ENCODE measurements around the gene NTNG2.

NTNG2 gene

GRCh38 chr9:132200706-132201105, 38.8 kb downstream of the NTNG2 start:
- DNase-seq = no peak

DNA sequence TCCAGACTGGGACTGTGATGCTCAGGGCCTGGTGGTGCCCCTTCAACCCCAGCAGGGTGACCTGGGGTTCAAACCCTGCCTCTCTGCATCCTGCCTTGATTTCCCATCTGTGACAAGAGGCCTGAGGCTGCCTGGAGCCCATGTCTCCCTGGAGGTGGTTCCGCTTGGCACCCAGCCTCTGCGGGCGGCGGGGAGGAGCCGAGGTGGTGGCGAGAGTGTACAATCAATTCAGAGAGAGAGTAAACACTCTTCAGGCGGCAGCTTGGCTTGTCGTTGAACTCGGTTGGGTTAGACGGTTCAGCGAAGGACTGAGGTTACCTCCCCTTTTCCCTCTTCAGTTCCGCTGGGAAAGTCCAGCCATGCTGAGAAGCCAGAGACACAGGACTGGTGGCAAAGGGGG, 39.3 kb downstream of the NTNG2 start:
- no peak for DNase-seq

DNA sequence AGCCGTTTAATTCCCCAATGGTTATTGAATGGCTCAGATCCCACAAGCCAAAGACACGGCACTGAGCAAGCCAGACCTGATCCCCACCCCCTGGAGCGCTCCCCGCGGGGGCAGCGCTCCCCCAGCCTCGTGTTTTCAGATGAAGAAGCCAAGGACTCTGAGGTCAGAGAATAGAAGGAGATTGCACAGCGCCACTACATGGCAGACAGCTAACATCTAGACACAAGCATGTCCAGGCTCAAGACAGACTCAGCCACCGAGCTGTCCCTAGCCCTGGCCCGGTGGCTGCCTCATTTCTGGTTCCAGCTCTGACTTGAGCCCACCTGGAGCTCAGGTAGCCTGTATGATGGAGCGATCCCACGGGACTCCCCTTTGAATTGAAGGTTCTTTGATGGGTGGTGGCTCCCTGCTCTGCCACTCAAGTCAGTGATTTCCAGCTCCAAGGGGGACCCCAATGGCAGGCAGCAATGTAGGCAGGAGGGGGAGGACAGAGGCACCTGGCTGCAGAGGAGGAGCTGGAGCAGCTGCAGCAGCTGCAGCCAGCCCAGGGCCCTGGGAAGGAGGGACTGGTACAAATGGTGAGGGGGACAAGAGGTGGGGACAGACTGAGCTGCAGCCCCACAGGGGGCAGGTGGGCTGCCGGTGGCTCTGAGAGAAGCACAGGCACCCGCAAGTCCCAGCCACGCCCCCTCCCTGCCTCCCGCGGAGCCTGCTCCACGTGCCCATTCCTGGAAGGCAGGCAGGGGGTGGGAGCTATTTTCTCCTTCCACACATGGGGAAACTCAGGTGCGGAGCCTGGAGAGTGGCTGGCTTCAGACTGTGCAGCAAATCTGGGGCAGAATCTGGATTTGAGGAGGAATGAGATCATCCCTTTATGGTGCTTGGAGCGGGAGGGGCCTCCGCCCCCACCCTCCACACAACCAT, 40.2 kb downstream of the NTNG2 start:
- DNase-seq = peak in 25 of 56 donors; percentile 13 to 79 (median 45)

GRCh38 chr9:132204883-132205282, 43.0 kb downstream of the NTNG2 start:
- DNase-seq = no peak

DNA sequence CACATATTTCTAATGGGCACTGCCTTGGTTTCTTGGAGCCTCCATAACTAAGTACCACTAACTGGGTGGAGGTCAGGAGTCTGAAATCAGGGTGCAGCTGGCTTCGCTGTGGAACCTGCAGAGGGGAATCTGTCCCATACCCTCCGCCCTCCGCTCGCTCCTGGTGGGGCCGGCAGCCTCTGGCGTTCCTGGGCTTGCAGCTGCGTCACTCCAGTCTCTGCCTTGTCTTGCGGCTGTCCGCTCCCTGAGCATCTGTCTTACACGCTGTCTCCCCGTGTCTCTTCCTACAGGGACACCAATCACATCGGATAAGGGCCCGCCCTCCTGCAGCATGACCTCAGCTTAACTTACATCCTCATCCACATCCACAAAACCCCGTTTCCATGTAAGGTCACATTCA, 45.4 kb downstream of the NTNG2 start:
- DNase-seq = no peak

GRCh38 chr9:132207839-132208615, 46.2 kb downstream of the NTNG2 start:
- DNase-seq = no peak

GRCh38 chr9:132209228-132209627, 47.4 kb downstream of the NTNG2 start:
- no peak for DNase-seq

DNA sequence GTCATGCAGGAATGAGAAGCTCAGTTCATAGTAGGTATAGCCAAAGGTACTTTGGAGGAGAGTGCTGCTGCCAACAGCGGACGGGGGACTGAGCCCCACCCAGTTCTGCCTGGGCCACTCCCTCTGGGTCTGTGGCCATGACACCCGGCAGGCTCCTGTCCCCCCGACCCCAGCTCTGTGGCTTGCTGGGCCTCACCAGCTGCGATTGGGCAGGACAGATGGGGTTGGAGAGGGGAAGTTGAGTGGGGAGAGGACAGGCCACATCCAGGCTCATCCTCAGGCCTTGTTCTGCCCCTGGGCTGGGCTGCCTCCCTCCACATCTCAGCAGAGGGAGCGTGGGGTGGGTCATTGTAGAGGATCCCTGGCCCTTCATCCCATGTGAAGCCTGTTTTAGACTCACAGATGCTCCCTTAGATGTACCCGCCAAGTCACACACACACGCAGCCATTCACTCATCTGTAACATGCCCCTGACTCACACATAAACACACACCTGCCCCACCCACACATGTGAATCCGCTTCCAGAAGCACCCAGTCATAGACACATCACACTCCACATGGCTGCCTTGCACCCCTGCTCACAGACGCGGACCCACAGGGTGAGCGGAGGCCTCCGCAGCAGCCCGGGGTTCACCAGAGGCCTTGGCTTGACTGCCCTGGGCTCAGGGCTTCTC, 48.8 kb downstream of the NTNG2 start:
- peak in 7 of 56 donors; percentile 11 to 50 (median 17) for DNase-seq

DNA sequence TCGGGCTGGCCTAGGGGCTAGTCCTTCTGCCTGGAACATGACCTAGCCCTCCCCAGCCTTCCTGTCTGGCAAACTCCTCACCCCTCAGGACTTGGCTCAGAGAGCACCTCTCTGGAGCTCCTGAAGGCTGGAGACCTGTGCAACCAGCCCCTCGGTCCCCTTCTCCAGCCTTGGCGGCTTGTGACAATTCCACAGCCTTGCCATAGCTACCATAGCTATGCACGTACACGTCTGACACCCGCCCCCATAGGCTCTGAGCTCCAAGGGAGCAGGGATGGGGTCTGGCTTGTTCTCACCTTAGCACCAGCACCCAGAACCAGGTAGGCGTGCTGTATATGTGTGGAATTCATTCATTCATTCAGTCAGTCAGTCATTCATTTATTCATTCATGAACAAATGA, 49.7 kb downstream of the NTNG2 start:
- no peak for DNase-seq

GRCh38 chr9:132214027-132214622, 52.3 kb downstream of the NTNG2 start:
- peak in 50 of 56 donors; percentile 13 to 91 (median 72) for DNase-seq

- DNase-seq = peak in 1 of 56 donors; percentile 22
Measured at GRCh38 chr9:132216861-132217619, 55.2 kb downstream of the NTNG2 start.

DNA sequence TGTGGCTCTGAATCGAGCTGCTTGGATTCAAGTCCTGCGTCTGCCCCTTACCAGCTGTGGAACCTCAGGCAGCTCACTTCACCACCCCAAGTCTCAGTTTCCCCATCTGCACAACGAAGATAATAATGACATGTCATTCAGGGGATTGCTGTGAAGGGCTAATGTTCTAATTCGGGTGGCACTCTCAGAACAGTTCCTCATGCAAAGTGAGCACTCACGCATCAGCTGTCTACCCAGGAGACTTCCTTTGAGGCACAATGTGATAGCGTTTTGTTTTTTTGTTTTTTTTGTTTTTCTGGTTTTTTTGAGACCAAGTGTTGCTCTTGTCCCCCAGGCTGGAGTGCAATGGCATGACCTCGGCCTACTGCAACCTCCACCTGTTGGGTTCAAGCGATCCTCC, 56.4 kb downstream of the NTNG2 start:
- no peak for DNase-seq

DNA sequence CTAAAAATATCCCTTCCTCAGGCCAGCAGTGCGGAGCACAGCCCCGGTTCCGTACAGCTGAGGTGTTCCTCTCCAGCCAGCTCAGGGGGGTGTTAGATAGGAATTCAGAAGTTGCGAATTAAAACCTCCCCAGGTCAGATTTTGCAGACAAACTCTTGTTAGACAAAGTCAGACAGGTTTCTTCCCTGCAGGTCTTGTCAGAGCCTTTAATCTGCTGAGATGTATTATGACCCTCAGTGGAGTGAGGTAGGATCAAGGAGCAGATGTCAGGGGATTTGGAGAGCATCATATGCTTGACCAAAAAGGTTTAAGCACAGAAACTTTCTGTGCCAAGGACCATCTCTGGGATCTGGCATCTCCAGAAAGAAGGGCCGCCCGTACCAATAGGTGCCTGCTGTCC, 60.1 kb downstream of the NTNG2 start:
- no peak for DNase-seq

- DNase-seq = no peak
Measured at GRCh38 chr9:132224645-132225044, 62.8 kb downstream of the NTNG2 start.

DNA sequence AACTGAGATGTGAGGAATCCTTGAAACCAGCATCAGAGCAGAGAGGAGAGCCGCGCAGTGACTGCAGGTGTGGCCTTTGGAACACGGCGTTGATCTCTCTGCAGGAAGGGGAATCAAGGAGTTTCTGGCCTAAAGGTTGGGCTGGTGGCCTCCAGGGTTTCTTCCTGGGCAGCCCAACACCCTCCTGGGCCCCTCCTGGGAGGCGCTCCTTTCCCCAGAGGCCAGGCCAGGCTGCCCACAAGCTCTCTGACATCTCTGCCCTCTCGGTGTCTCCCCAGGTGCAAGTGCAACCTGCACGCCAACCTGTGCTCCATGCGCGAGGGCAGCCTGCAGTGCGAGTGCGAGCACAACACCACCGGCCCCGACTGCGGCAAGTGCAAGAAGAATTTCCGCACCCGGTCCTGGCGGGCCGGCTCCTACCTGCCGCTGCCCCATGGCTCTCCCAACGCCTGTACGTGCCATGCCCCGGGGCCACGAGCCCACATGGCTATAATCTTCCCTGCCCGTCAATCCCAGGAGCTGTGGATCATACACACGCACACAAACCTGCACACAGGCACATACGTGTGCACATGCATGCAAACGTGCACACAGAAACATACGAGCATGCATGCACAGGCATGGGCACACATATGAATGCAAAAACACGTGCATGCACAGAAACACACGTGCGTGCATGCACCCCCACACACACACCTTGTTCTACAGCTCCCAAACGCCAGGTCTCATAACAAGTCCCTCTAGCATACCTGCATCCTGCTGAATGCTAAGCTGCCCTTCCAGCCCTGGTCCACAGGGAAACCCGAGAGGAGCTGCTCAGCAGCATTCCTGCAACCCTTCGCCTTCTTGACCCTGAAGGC, 64.9 kb downstream of the NTNG2 start:
- no peak for DNase-seq

GRCh38 chr9:132228062-132228461, 66.2 kb downstream of the NTNG2 start:
- DNase-seq = no peak

DNA sequence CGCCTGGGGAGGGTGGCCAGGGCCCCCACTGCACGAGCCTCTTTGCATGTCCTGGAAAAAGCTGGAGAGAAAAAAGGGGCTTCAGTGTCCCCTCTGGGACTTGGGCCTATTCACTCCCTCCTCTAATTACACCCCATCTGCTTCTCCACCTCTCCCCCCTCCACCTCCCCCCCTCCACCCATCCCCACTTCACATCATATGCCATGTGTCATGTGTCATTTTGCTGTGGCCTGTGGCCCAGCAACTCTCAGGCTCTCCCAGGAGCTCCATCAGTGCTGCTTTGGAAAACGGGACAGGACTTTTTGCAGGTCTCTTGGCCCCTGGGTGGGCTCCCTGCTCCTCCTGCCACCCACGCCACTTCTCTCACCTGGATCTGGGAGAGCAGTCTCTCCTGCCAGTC, 68.7 kb downstream of the NTNG2 start:
- DNase-seq = no peak

DNA sequence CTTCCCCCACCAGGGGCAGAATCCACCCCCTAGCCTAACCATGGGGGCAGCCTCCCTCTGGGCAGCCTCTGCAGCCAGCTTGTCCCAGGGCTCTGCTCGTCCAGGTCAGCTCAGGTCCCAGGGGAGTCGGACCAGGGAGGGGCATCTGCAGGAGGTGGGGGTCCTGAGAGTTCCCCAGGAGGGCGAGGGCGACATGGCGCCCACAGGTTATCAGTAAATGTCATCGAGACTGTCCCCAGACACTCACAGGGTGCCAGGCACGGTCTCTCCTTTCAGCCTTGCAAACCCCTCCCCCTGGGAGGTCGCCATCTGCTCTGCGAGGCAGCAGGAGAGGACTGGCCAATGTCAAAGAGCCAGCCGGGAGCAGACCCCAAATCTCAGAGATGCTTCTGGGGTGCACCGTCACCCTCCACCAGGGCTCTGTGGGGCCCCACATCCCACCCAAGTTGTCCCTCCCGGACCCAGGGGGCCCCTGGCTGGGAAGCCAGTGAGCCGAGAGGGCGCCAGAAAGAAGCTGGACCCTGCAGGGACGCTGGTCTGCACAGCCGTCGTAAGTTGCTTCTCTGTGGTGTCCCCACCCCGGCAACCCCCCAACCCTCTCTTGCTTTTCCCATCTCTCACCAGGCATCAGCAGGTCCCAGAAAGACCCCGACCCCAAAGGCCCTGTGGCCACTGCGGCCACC, 69.3 kb downstream of the NTNG2 start:
- no peak for DNase-seq

GRCh38 chr9:132232522-132232921, 70.7 kb downstream of the NTNG2 start:
- no peak for DNase-seq
